ENCODE data around the gene EXOC4.

DNA sequence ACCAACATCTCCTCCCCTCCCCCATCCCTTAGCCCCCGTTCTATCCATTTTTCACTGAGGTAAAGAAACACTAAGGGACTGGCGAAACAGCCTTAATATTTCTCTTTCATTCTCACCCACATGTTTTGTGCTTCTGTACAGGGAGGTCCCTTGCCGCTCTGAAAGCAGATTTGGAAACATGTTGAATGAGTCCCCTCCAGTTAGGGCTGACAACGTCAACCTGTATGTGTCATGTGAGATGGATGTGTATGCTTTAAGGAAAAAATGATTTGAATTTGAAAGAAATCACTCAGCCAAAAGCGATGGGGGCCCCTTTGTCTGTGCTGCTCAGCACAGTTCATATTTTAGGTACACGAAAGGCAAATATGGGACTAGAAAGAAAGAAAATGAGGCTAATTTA is 560.0 kb downstream of the EXOC4 start:
- TF ChIP-seq, protein P1, sequence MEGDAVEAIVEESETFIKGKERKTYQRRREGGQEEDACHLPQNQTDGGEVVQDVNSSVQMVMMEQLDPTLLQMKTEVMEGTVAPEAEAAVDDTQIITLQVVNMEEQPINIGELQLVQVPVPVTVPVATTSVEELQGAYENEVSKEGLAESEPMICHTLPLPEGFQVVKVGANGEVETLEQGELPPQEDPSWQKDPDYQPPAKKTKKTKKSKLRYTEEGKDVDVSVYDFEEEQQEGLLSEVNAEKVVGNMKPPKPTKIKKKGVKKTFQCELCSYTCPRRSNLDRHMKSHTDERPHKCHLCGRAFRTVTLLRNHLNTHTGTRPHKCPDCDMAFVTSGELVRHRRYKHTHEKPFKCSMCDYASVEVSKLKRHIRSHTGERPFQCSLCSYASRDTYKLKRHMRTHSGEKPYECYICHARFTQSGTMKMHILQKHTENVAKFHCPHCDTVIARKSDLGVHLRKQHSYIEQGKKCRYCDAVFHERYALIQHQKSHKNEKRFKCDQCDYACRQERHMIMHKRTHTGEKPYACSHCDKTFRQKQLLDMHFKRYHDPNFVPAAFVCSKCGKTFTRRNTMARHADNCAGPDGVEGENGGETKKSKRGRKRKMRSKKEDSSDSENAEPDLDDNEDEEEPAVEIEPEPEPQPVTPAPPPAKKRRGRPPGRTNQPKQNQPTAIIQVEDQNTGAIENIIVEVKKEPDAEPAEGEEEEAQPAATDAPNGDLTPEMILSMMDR (conservative IDR thresholded peaks at IDR 0.05 in 1 of 2, IDR thresholded peaks at IDR 0.05 in 1 of 2; ENCODE audit: low read depth in 1 of 2, low read length in 2 of 2): no peak
- TF ChIP-seq EZH2 (IDR thresholded peaks at IDR 0.05; ENCODE audit: low read length, missing control alignments): no peak

Measured in fibroblast of lung (primary cell).